IMR-90 (cell line): Measurements from ENCODE around the gene IMPDH1. TPM values are rescaled to one million over a fixed set of nuclear protein-coding genes. Genes with fewer than 3 reads are reported as not detected.

Source experiments
- ATAC-seq: fragments of 200-7000 bp; cut with Tn5 transposase; 2 replicates; pipeline ENCODE4 v1.9.1; 2020; ENCODE audit warnings: low read depth, mild to moderate bottlenecking, moderate library complexity
- BruUV-seq: library from RNA; stranded (reverse); fragments of 400-500 nt; replicated peaks from 2 replicates; lab custom pipeline; 2021; lab: Mats Ljungman, UMichigan
- CTCF ChIA-PET: fragments of 300-600 bp; formaldehyde crosslinking; extraction: SDS; loops from one replicate; lab custom pipeline; 2021; ENCODE audit warnings: antibody characterized with exemption; lab: Yijun Ruan, JAX
- POLR2A ChIA-PET: fragments of 300-600 bp; sonication (Branson Sonifier 250); formaldehyde crosslinking; loops from one replicate; lab custom pipeline; 2022; ENCODE audit warnings: antibody characterized with exemption; ENCODE audit not compliant: unreplicated experiment; lab: Charles Lee
- DNase-seq: peaks from one replicate; pipeline ENCODE4 v3.0.0; 2013
- H2AFZ ChIP-seq: replicated peaks from 2 replicates; pipeline ENCODE3; 2013; ENCODE audit warnings: low read length, mild to moderate bottlenecking; ENCODE audit not compliant: poor library complexity
- H2AK5ac ChIP-seq: 2 replicates; pipeline ENCODE4 v1.6.1; 2013; ENCODE audit warnings: low read depth, low read length, inconsistent platforms
- H2AK9ac ChIP-seq: replicated peaks from 2 replicates; pipeline ENCODE3; 2013; ENCODE audit warnings: mild to moderate bottlenecking, low read depth, low read length, moderate library complexity; ENCODE audit not compliant: poor library complexity
- H2BK120ac ChIP-seq: 2 replicates; pipeline ENCODE4 v1.6.1; 2013; ENCODE audit warnings: low read depth, low read length, inconsistent platforms
- H2BK15ac ChIP-seq: 3 replicates; pipeline ENCODE4 v1.6.1; 2013; ENCODE audit warnings: low read depth, low read length, inconsistent platforms
- H2BK20ac ChIP-seq: 2 replicates; pipeline ENCODE4 v1.6.1; 2013; ENCODE audit warnings: low read depth, mild to moderate bottlenecking, inconsistent platforms, low read length, moderate library complexity
- H2BK5ac ChIP-seq: 2 replicates; pipeline ENCODE4 v1.6.1; 2013; ENCODE audit warnings: mild to moderate bottlenecking, low read depth, low read length, inconsistent platforms; ENCODE audit not compliant: poor library complexity, severe bottlenecking
- H3K14ac ChIP-seq: replicated peaks from 2 replicates; pipeline ENCODE4 v1.6.1; 2013; ENCODE audit warnings: low read depth, low read length, inconsistent platforms
- H3K18ac ChIP-seq: 2 replicates; pipeline ENCODE4 v1.6.1; 2013; ENCODE audit warnings: low read depth, low read length, control low read depth
- H3K23ac ChIP-seq: 2 replicates; pipeline ENCODE4 v1.6.1; 2013; ENCODE audit warnings: low read depth, low read length, inconsistent platforms
- H3K27ac ChIP-seq: 2 replicates; pipeline ENCODE4 v1.5.1; 2013; ENCODE audit warnings: mild to moderate bottlenecking, control low read depth, low read length; ENCODE audit not compliant: insufficient read depth
- H3K27me3 ChIP-seq: 2 replicates; pipeline ENCODE4 v1.6.1; 2013; ENCODE audit warnings: low read length; ENCODE audit not compliant: control insufficient read depth, insufficient read depth
- H3K36me3 ChIP-seq: 2 replicates; pipeline ENCODE4 v1.6.1; 2013; ENCODE audit warnings: low read length, mixed read lengths; ENCODE audit not compliant: control insufficient read depth, insufficient read depth
- H3K4ac ChIP-seq: 2 replicates; pipeline ENCODE4 v1.6.1; 2013; ENCODE audit warnings: low read depth, low read length, inconsistent platforms
- H3K4me1 ChIP-seq: 2 replicates; pipeline ENCODE4 v1.6.1; 2013; ENCODE audit warnings: low read length, mixed read lengths; ENCODE audit not compliant: control insufficient read depth, insufficient read depth
- H3K4me2 ChIP-seq: 2 replicates; pipeline ENCODE4 v1.6.1; 2013; ENCODE audit warnings: low read depth, mild to moderate bottlenecking, control low read depth, low read length, moderate library complexity
- H3K4me3 ChIP-seq: 2 replicates; pipeline ENCODE4 v1.5.1; 2013; ENCODE audit warnings: low read depth, mild to moderate bottlenecking, control low read depth, low read length, moderate library complexity; ENCODE audit not compliant: insufficient read depth
- H3K56ac ChIP-seq: 2 replicates; pipeline ENCODE4 v1.6.1; 2013; ENCODE audit warnings: low read length, inconsistent platforms; ENCODE audit not compliant: insufficient read depth; ENCODE audit errors: extremely low read depth
- H3K79me1 ChIP-seq, 2 experiments: 2 replicates each; pipeline ENCODE4 v1.6.1; 2013; ENCODE audit warnings: low read length in 2 of 2, inconsistent platforms in 1 of 2, low read depth in 1 of 2
- H3K9ac ChIP-seq: 2 replicates; pipeline ENCODE4 v1.6.1; 2013; ENCODE audit warnings: low read depth, low read length, control low read depth
- H3K9me1 ChIP-seq: 2 replicates; pipeline ENCODE4 v1.6.1; 2013; ENCODE audit warnings: low read length, inconsistent platforms; ENCODE audit not compliant: insufficient read depth
- H3K9me3 ChIP-seq: 2 replicates; pipeline ENCODE4 v1.6.1; 2013; ENCODE audit warnings: low read length; ENCODE audit not compliant: control insufficient read depth, insufficient read depth
- H4K20me1 ChIP-seq: 2 replicates; pipeline ENCODE4 v1.6.1; 2013; ENCODE audit warnings: low read length, inconsistent platforms; ENCODE audit not compliant: insufficient read depth
- H4K5ac ChIP-seq: 2 replicates; pipeline ENCODE4 v1.6.1; 2013; ENCODE audit warnings: mild to moderate bottlenecking, low read depth, low read length, control low read depth
- H4K8ac ChIP-seq, 2 experiments: 2 replicates each; pipeline ENCODE4 v1.6.1; 2013; ENCODE audit warnings: low read depth in 2 of 2, low read length in 2 of 2, control low read depth in 1 of 2, inconsistent platforms in 1 of 2
- H4K91ac ChIP-seq: 2 replicates; pipeline ENCODE4 v1.6.1; 2013; ENCODE audit warnings: low read depth, low read length, inconsistent platforms; ENCODE audit not compliant: insufficient read depth
- BHLHE40 ChIP-seq: fragments of 150-350 bp; IDR thresholded peaks from 2 replicates; pipeline ENCODE4 v1.6.1; 2016; ENCODE audit warnings: mild to moderate bottlenecking, low read depth, low read length
- CEBPB ChIP-seq: IDR thresholded peaks from 2 replicates; pipeline ENCODE4 v1.6.1; 2012; ENCODE audit warnings: low read depth, low read length, improper control_type of control experiment
- CHD1 ChIP-seq: IDR thresholded peaks from 2 replicates; pipeline ENCODE4 v1.6.1; 2012; ENCODE audit warnings: low read depth, low read length, improper control_type of control experiment
- CTCF ChIP-seq: conservative IDR thresholded peaks from 2 replicates; pipeline ENCODE4 v1.5.1; 2012; ENCODE audit warnings: mild to moderate bottlenecking, low read depth, low read length, improper control_type of control experiment
- ELK1 ChIP-seq: fragments of 150-350 bp; IDR thresholded peaks from 2 replicates; pipeline ENCODE4 v1.6.1; 2016; ENCODE audit warnings: low read depth, mild to moderate bottlenecking, low read length, moderate library complexity, borderline replicate concordance
- FOS ChIP-seq: fragments of 150-350 bp; IDR thresholded peaks from 2 replicates; pipeline ENCODE4 v1.6.1; 2016; ENCODE audit warnings: low read depth, low read length
- MAFK ChIP-seq: IDR thresholded peaks from 2 replicates; pipeline ENCODE4 v1.6.1; 2012; ENCODE audit warnings: low read depth, low read length, improper control_type of control experiment
- MAZ ChIP-seq: IDR thresholded peaks from 2 replicates; pipeline ENCODE4 v1.6.1; 2012; ENCODE audit warnings: low read depth, mild to moderate bottlenecking, low read length, improper control_type of control experiment, moderate library complexity, borderline replicate concordance
- MXI1 ChIP-seq: IDR thresholded peaks from 2 replicates; pipeline ENCODE4 v1.6.1; 2012; ENCODE audit warnings: low read depth, mild to moderate bottlenecking, low read length, moderate library complexity, borderline replicate concordance
- NFE2L2 ChIP-seq: fragments of 150-350 bp; IDR thresholded peaks from 2 replicates; pipeline ENCODE4 v1.6.1; 2016; ENCODE audit warnings: low read depth, mild to moderate bottlenecking, low read length
- POLR2A ChIP-seq: IDR thresholded peaks from 2 replicates; pipeline ENCODE4 v1.6.1; 2012; ENCODE audit warnings: mild to moderate bottlenecking, low read depth, low read length
- RAD21 ChIP-seq: IDR thresholded peaks from 2 replicates; pipeline ENCODE4 v1.6.1; 2012; ENCODE audit warnings: low read length, improper control_type of control experiment
- RCOR1 ChIP-seq: IDR thresholded peaks from 2 replicates; pipeline ENCODE4 v1.6.1; 2012; ENCODE audit warnings: mild to moderate bottlenecking, low read length, improper control_type of control experiment; ENCODE audit not compliant: insufficient replicate concordance
- RFX5 ChIP-seq: IDR thresholded peaks from 2 replicates; pipeline ENCODE4 v1.8.0; 2012; ENCODE audit warnings: low read depth, mild to moderate bottlenecking, low read length, moderate library complexity
- SMC3 ChIP-seq: fragments of 150-350 bp; IDR thresholded peaks from 2 replicates; pipeline ENCODE4 v1.6.1; 2016; ENCODE audit warnings: low read depth, mild to moderate bottlenecking, antibody characterized with exemption, low read length, moderate library complexity
- USF2 ChIP-seq: fragments of 150-350 bp; IDR thresholded peaks from 2 replicates; pipeline ENCODE4 v1.6.1; 2017; ENCODE audit warnings: mild to moderate bottlenecking, antibody characterized with exemption, low read length, low read depth
- WGBS, 2 experiments: methylation state at CpG; one replicate each; pipeline versions ENCODE4 v1.1.5 to v1.1.7; 2013; ENCODE audit warnings: missing lambda C conversion rate in 2 of 2; ENCODE audit not compliant: insufficient read length in 1 of 2; ENCODE audit errors: extremely low coverage in 2 of 2; 5-methylcytosine and 5-hydroxymethylcytosine counted together
- dilution Hi-C: fragments of 300-500 bp; cut with HindIII; formaldehyde crosslinking; loops from one replicate; pipeline ENCODE4 v1.14.3; 2018; ENCODE audit warnings: low sequenced_read_pairs; ENCODE audit not compliant: unreplicated experiment
- in situ Hi-C: fragments of 300-500 bp; cut with MboI; formaldehyde crosslinking; loops from 3 replicates; pipeline ENCODE4 v1.14.3; 2019; ENCODE audit warnings: low sequenced_read_pairs, inconsistent platforms, mixed read lengths
- intact Hi-C: fragments of 100-400 bp; cut with micrococcal nuclease; formaldehyde crosslinking; loops from 2 replicates; pipeline ENCODE4 v1.10.0; 2022
- polyA plus RNA-seq, 3 experiments: library from polyadenylated mRNA; depleted of rRNA; stranded (reverse); fragments of >200 nt; gene quantifications; 2 replicates each; pipeline ENCODE4 v1.2.3, GENCODE V29; 2012; ENCODE audit warnings: low replicate concordance in 1 of 3
- total RNA-seq: library from RNA; depleted of rRNA; stranded (reverse); fragments of >200 nt; gene quantifications from 2 replicates; pipeline ENCODE4 v1.2.3, GENCODE V29; 2012

Gene IMPDH1
- total and polyA plus RNA-seq, 2 of the 4 experiments (the other 2 are of a cell fraction): 49.5 to 69.3 TPM

GRCh38 chr7:128424686-128425275, 15.0 kb upstream of the IMPDH1 start:
- H3K23ac ChIP-seq: no peak overlapping the region
- intact Hi-C loops (loop anchor here (1.0 to 5.0 kb wide), 3 partner anchors 26 to 458 kb away; no protein-coding TSS in a partner anchor), dilution Hi-C loops (no loop called here), in situ Hi-C loops (loop anchor here (5.0 kb wide), 1 partner anchor 38 kb away; no protein-coding TSS in a partner anchor)
- no peak overlapping the region for H4K5ac ChIP-seq
- no peak overlapping the region for H3K14ac ChIP-seq
- TF ChIP-seq USF2 (no peak), SMC3 (no peak), CTCF (no peak), BHLHE40 (no peak), RCOR1 (no peak), ELK1 (no peak), MAZ (no peak), RAD21 (no peak), CHD1 (no peak), POLR2A (no peak), MAFK (no peak), RFX5 (no peak), CEBPB (no peak), MXI1 (no peak), NFE2L2 (no peak), FOS (no peak)
- peaks cover 4% of the 10 kb centered on the region for H3K27me3 ChIP-seq
- no peak overlapping the region for H3K56ac ChIP-seq
- no peak overlapping the region for H2BK5ac ChIP-seq
- H3K4ac ChIP-seq: no peak overlapping the region
- no peak overlapping the region for H4K91ac ChIP-seq
- no peak overlapping the region for H3K9ac ChIP-seq
- no peak overlapping the region for H2AK5ac ChIP-seq
- no peak overlapping the region for H3K4me2 ChIP-seq
- H3K18ac ChIP-seq: no peak overlapping the region
- peaks cover 2% of the 10 kb centered on the region for H3K4me1 ChIP-seq
- no peak for DNase-seq
- ATAC-seq: no peak
- H2BK120ac ChIP-seq: no peak overlapping the region
- no peak overlapping the region for H3K4me3 ChIP-seq
- WGBS, 2 experiments: no CpG with 5 or more reads among the region's 1 CpG
- H2AFZ ChIP-seq: no peak overlapping the region
- no peak overlapping the region for H2BK20ac ChIP-seq
- ChIA-PET CTCF (interaction anchor here (0.6 to 5.1 kb wide), 10 partner anchors 8 to 626 kb away, joined by 3 to 71 read pairs (median 4); no protein-coding TSS in a partner anchor), POLR2A (interaction anchor here (0.7 kb wide), 1 partner anchor 30 kb away, joined by 4 read pairs; no protein-coding TSS in a partner anchor)
- H3K79me1 ChIP-seq: no peaks in the 10 kb centered on the region
- H4K20me1 ChIP-seq: no peaks in the 10 kb centered on the region
- no peaks in the 10 kb centered on the region for H3K9me1 ChIP-seq
- BruUV-seq: no TSS peak
- no peaks in the 10 kb centered on the region for H3K36me3 ChIP-seq
- H4K8ac ChIP-seq: no peak overlapping the region
- H3K27ac ChIP-seq: no peak overlapping the region
- no peak overlapping the region for H2AK9ac ChIP-seq
- no peak overlapping the region for H2BK15ac ChIP-seq
- H3K9me3 ChIP-seq: no peaks in the 10 kb centered on the region
